ENCODE measurements around the gene PCYOX1L.

DNA sequence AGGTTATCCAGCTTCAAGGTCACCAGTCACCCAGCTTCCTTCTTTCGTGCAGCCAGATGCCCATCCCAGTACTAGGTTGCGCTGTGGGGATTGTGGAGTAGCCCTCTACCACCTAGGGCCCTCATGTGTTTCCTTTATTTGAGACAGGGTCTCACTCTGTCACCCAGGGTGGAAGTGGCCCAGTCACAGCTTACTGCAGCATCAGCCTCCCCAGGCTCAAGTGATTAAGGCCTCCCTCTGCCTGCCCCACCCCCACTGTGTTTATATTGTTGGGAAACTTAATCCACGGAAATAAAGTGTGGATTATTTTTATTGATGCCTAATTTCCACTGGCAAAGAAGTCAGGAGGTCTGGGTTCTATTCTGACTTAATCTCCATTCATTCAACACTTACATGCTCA is 17.0 kb downstream of the PCYOX1L start:
- TF ChIP-seq, protein P1, sequence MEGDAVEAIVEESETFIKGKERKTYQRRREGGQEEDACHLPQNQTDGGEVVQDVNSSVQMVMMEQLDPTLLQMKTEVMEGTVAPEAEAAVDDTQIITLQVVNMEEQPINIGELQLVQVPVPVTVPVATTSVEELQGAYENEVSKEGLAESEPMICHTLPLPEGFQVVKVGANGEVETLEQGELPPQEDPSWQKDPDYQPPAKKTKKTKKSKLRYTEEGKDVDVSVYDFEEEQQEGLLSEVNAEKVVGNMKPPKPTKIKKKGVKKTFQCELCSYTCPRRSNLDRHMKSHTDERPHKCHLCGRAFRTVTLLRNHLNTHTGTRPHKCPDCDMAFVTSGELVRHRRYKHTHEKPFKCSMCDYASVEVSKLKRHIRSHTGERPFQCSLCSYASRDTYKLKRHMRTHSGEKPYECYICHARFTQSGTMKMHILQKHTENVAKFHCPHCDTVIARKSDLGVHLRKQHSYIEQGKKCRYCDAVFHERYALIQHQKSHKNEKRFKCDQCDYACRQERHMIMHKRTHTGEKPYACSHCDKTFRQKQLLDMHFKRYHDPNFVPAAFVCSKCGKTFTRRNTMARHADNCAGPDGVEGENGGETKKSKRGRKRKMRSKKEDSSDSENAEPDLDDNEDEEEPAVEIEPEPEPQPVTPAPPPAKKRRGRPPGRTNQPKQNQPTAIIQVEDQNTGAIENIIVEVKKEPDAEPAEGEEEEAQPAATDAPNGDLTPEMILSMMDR (IDR thresholded peaks at IDR 0.05): no peak
- TF ChIP-seq POLR2AphosphoS5 (IDR thresholded peaks at IDR 0.05): no peak
- TF ChIP-seq POLR2A (IDR thresholded peaks at IDR 0.05): no peak
- no peak for TF ChIP-seq EP300 (IDR thresholded peaks at IDR 0.05)
